Suprapubic skin (tissue), 4 donors: ENCODE measurements around the gene BCAN. TPM values are rescaled to one million over a fixed set of nuclear protein-coding genes. Genes with fewer than 3 reads are reported as not detected.

Source experiments
- DNase-seq, 2 donors: peaks; one replicate each; pipeline ENCODE4 v3.0.0-alpha.2; 2019; ENCODE audit warnings: low spot score in 2 of 2
- H3K27ac ChIP-seq: fragments of 200-600 bp; sonication (generic); one replicate; pipeline ENCODE4 v1.5.1; 2019
- H3K27me3 ChIP-seq: fragments of 200-600 bp; sonication (generic); one replicate; pipeline ENCODE4 v1.5.1; 2019
- H3K36me3 ChIP-seq: fragments of 200-600 bp; sonication (generic); one replicate; pipeline ENCODE4 v1.5.1; 2019
- H3K4me1 ChIP-seq: fragments of 200-600 bp; sonication (generic); one replicate; pipeline ENCODE4 v1.5.1; 2019
- H3K4me3 ChIP-seq: fragments of 200-600 bp; sonication (generic); one replicate; pipeline ENCODE4 v1.5.1; 2019; ENCODE audit warnings: mild to moderate bottlenecking
- H3K9me3 ChIP-seq: fragments of 200-600 bp; sonication (generic); one replicate; pipeline ENCODE4 v1.5.1; 2019
- EP300 ChIP-seq: sonication (generic); formaldehyde crosslinking; IDR thresholded peaks from one replicate; pipeline ENCODE4 v1.6.1; 2017; ENCODE audit warnings: antibody characterized with exemption
- POLR2A ChIP-seq, 2 donors: fragments of 450-650 bp; IDR thresholded peaks; one replicate each; pipeline ENCODE4 v1.6.1; 2017; ENCODE audit warnings: antibody characterized with exemption in 2 of 2, mild to moderate bottlenecking in 2 of 2, moderate library complexity in 2 of 2
- POLR2AphosphoS5 ChIP-seq, 3 donors: sonication (generic); formaldehyde crosslinking; IDR thresholded peaks; one replicate each; pipeline ENCODE4 v1.6.1; 2017; ENCODE audit warnings: antibody characterized with exemption in 3 of 3
- WGBS: methylation state at CpG from one replicate; pipeline ENCODE4 v1.1.5; 2018; 5-methylcytosine and 5-hydroxymethylcytosine counted together
- total RNA-seq, 4 donors: library from RNA; depleted of rRNA; stranded (reverse); fragments of >200 nt; gene quantifications; one replicate each; pipeline ENCODE4 v1.1.0, GENCODE V29; 2016
- TF ChIP-seq, protein P1 (sequence below), 2 donors: fragments of 200-600 bp in 1 of 2; fragments of 450-650 bp in 1 of 2; sonication (generic) in 1 of 2; IDR thresholded peaks; one replicate each; pipeline ENCODE4 v1.5.1; 2016 to 2019; ENCODE audit warnings: antibody characterized with exemption in 2 of 2, mild to moderate bottlenecking in 1 of 2, moderate library complexity in 1 of 2

Gene BCAN
- total RNA-seq, 4 donors from 2014 or later, result 17.8 to 41.2 (median 29.4) TPM

DNA sequence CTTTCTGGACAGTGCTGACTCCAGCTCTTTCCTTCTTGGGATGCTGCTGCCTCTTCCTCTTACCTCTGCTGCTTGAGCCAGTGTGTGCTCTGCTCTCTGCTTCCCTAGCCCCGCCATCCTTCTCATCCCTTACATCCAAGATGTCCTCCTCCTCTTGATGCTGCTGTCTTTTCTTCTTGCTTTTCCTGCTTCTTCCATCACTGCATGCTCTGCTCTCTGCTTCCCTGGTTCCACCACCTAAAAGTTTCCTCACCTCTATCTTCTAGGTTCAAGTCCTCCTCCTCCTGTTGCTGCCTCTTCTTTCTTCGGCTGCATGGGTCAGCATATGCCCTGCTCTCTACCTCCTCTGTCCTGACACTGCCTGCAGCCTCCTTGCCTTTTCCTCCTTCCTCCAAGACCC lies 46.9 kb upstream of the BCAN start:
- Histone ChIP-seq H3K4me1 (peaks cover 17% of the 10 kb centered on the region), H3K27ac (no peak overlapping the region), H3K27me3 (no peaks in the 10 kb centered on the region), H3K4me3 (no peak overlapping the region), H3K9me3 (no peaks in the 10 kb centered on the region), H3K36me3 (peaks cover 57% of the 10 kb centered on the region)
- DNase-seq, result no peak
- TF ChIP-seq EP300 (no peak), POLR2AphosphoS5 (IDR thresholded peaks at IDR 0.05) (no peak), POLR2A (IDR thresholded peaks at IDR 0.05) (no peak)
- TF ChIP-seq, protein P1, sequence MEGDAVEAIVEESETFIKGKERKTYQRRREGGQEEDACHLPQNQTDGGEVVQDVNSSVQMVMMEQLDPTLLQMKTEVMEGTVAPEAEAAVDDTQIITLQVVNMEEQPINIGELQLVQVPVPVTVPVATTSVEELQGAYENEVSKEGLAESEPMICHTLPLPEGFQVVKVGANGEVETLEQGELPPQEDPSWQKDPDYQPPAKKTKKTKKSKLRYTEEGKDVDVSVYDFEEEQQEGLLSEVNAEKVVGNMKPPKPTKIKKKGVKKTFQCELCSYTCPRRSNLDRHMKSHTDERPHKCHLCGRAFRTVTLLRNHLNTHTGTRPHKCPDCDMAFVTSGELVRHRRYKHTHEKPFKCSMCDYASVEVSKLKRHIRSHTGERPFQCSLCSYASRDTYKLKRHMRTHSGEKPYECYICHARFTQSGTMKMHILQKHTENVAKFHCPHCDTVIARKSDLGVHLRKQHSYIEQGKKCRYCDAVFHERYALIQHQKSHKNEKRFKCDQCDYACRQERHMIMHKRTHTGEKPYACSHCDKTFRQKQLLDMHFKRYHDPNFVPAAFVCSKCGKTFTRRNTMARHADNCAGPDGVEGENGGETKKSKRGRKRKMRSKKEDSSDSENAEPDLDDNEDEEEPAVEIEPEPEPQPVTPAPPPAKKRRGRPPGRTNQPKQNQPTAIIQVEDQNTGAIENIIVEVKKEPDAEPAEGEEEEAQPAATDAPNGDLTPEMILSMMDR (IDR thresholded peaks at IDR 0.05), result no peak
- WGBS, result 87% methylated on average over 2 of the region's 2 CpGs

DNA sequence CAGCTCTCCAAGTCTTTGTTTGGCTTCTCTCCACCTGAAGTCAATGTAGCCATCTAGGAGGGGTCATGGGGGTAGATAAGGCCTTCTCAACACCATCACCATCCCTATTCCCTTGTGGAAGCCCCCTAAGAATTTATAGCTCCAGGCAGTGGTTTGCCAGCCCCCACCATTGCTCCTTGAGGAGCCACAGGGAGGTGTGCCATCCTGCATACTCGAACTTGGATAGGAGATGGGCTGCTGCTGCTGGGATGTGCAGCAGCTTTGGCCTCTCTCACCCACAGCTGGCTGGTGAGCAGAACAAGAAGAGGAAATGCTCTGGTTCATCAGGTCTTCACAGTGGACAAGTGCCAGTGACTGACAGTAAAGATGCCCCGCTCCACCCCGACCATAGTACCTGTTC lies 45.5 kb upstream of the BCAN start:
- no peak for TF ChIP-seq POLR2AphosphoS5 (IDR thresholded peaks at IDR 0.05)
- TF ChIP-seq POLR2A (IDR thresholded peaks at IDR 0.05), result no peak
- TF ChIP-seq, protein P1 (IDR thresholded peaks at IDR 0.05), result no peak
- no peak for TF ChIP-seq EP300
- DNase-seq, result no peak
- no peak overlapping the region for H3K27ac ChIP-seq
- peaks cover 57% of the 10 kb centered on the region for H3K36me3 ChIP-seq
- H3K9me3 ChIP-seq, result no peaks in the 10 kb centered on the region
- 71% methylated on average over 3 of the region's 3 CpGs for WGBS
- H3K4me1 ChIP-seq, result peaks cover 21% of the 10 kb centered on the region
- H3K4me3 ChIP-seq, result no peak overlapping the region
- no peaks in the 10 kb centered on the region for H3K27me3 ChIP-seq

DNA sequence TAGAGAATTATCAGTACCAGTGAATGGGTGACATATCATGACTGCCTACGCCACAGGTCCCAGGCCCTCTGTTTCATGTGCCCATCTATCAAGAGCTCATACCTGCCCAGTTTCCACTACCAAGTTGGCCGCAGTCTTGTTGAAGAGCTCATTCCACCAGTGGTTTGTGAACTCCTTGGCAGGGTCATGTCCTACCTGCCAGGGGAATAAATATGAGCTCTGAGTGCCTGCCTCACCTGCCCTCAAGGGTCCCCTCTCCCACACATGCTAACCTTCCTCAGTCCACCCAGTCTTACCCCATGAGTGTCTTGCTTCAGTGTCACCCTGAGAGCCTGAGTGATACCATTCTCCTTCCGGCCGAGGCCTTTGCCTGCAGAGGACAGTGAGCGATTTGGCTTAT lies 43.8 kb upstream of the BCAN start:
- peaks cover 57% of the 10 kb centered on the region for H3K36me3 ChIP-seq
- 90% methylated on average over 5 of the region's 5 CpGs for WGBS

DNA sequence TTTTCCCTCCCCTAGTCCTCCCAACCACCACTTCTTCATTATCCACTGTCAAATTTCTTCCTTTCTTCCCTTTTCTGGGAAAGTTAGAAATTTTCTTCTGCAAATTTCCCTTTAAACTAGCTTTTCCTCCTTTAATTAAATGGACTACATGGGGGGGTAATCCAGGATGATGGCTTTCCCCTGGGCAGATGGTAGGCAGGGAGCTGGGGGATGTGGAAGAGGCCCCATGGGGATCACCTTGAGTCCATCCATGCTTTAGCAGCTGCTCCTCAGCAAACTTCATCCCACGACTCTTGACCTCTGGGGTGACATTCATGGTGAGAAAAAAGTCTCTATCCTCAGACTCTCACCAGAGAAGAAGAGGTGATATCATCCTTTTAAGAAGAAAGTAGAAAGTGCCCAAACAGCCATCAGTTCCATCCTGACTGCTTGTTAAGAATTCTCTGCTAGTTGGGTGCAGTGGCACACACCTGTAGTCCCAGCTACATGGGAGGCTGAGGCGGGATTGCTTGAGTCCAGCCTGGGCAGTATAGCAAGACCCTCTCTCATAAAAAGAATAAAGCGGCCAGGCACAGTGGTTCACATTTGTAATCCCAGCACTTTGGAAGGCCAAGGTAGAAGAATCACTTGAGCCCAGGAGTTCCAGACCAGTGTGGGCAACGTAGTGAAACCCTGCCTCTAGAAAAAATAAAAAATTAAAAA lies 43.0 kb upstream of the BCAN start:
- H3K4me1 ChIP-seq, result peaks cover 24% of the 10 kb centered on the region
- no peak for TF ChIP-seq POLR2AphosphoS5 (IDR thresholded peaks at IDR 0.05)
- TF ChIP-seq, protein P1 (IDR thresholded peaks at IDR 0.05), result no peak
- no peak for TF ChIP-seq EP300
- no peak for TF ChIP-seq POLR2A (IDR thresholded peaks at IDR 0.05)
- peaks cover 50% of the 10 kb centered on the region for H3K36me3 ChIP-seq
- H3K9me3 ChIP-seq, result no peaks in the 10 kb centered on the region
- H3K27me3 ChIP-seq, result no peaks in the 10 kb centered on the region
- no peak overlapping the region for H3K27ac ChIP-seq
- 91% methylated on average over 4 of the region's 4 CpGs for WGBS
- no peak for DNase-seq
- no peak overlapping the region for H3K4me3 ChIP-seq

More for the DNA sequence above, 43.8 kb upstream of the BCAN start:
- TF ChIP-seq, protein P1 (IDR thresholded peaks at IDR 0.05), result no peak
- TF ChIP-seq POLR2AphosphoS5 (IDR thresholded peaks at IDR 0.05), result no peak
- TF ChIP-seq POLR2A (IDR thresholded peaks at IDR 0.05), result no peak
- TF ChIP-seq EP300, result no peak
- Histone ChIP-seq H3K27ac (no peak overlapping the region), H3K27me3 (no peaks in the 10 kb centered on the region), H3K4me1 (peaks cover 24% of the 10 kb centered on the region), H3K9me3 (no peaks in the 10 kb centered on the region), H3K4me3 (no peak overlapping the region)
- DNase-seq, result no peak

DNA sequence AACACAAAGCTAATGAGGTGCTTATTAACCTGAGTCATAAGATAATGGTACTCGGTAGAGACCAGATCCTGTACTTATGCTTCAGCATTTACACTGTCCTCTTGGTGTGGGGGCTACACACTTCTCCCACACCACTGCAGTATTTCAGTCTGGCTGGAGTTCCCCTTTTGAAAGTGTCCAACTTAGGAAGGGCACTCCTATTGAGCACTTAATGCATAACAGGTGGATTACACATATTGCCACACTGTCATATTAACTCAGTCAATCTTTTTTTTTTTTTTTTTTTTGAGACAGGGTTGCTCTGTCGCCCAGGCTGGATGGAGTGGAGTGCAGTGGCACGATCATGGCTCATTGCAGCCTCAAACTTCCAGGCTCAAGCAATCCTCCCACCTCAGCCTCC lies 42.1 kb upstream of the BCAN start:
- WGBS, result 59% methylated on average over 3 of the region's 3 CpGs
- Histone ChIP-seq H3K36me3 (peaks cover 41% of the 10 kb centered on the region), H3K27me3 (no peaks in the 10 kb centered on the region), H3K4me1 (peaks cover 24% of the 10 kb centered on the region), H3K27ac (no peak overlapping the region), H3K9me3 (no peaks in the 10 kb centered on the region), H3K4me3 (no peak overlapping the region)
- no peak for DNase-seq
- TF ChIP-seq EP300 (no peak), POLR2A (IDR thresholded peaks at IDR 0.05) (no peak), POLR2AphosphoS5 (IDR thresholded peaks at IDR 0.05) (no peak)
- TF ChIP-seq, protein P1 (IDR thresholded peaks at IDR 0.05), result no peak
